ENCODE measurements around the gene CCNK.

DNA sequence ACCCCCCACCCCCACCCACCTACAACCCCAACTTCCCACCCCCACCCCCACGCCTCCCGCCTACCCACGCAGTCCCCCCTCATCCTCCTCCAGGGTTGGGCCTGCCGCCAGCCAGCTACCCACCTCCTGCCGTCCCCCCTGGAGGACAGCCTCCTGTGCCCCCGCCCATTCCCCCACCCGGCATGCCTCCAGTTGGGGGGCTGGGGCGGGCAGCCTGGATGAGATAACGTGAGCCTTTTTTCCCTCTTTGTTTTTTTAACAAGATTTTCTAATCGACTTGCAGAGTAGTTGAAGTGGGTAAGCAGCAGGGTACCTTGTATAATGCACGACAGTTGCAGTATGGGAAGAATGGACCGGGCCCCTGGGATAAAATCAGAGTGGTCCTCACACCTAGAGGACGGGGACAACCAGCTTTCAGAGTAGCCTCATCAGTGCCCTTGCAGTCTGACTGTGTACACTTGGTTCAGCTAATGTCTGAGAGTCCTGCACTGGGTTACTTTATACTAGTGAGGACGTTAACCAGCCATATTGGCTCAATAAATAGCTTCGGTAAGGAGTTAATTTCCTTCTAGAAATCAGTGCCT is 29.4 kb downstream of the CCNK start:
- TF ChIP-seq POLR2A (IDR thresholded peaks at IDR 0.05) (no peak), POLR2AphosphoS5 (IDR thresholded peaks at IDR 0.05) (peak in 1 of 3 donors; percentile 38)

All from spleen (tissue), 3 donors.